Neuronal stem cell (in vitro differentiated cells): ENCODE data around the gene ZNF518A.
A peak's percentile ranks its signal among the peaks of the same experiment; 100 is the strongest.

ENCODE experiments used
- DNase-seq: peaks from one replicate; pipeline ENCODE4 v3.0.0-alpha.2; 2013; ENCODE audit warnings: low spot score
- H2AFZ ChIP-seq: one replicate; pipeline ENCODE4 v1.6.1; 2013; ENCODE audit warnings: mild to moderate bottlenecking, low read length, inconsistent platforms
- H2AK5ac ChIP-seq: 2 replicates; pipeline ENCODE4 v1.6.1; 2013; ENCODE audit warnings: low read depth, mild to moderate bottlenecking, inconsistent platforms, low read length, moderate library complexity, mixed read lengths
- H2BK120ac ChIP-seq: 2 replicates; pipeline ENCODE4 v1.6.1; 2013; ENCODE audit warnings: low read depth, mild to moderate bottlenecking, inconsistent platforms, low read length, moderate library complexity, mixed read lengths
- H2BK12ac ChIP-seq: one replicate; pipeline ENCODE4 v1.6.1; 2013; ENCODE audit warnings: low read length, inconsistent platforms
- H2BK15ac ChIP-seq: 2 replicates; pipeline ENCODE4 v1.6.1; 2013; ENCODE audit warnings: mild to moderate bottlenecking, low read length, inconsistent platforms, mixed read lengths
- H2BK5ac ChIP-seq: one replicate; pipeline ENCODE4 v1.6.1; 2013; ENCODE audit warnings: inconsistent platforms, mild to moderate bottlenecking, low read length, moderate library complexity
- H3K14ac ChIP-seq: one replicate; pipeline ENCODE4 v1.6.1; 2013; ENCODE audit warnings: low read length, inconsistent platforms
- H3K18ac ChIP-seq: 2 replicates; pipeline ENCODE4 v1.6.1; 2013; ENCODE audit warnings: low read length, inconsistent platforms
- H3K23ac ChIP-seq: 2 replicates; pipeline ENCODE4 v1.6.1; 2013; ENCODE audit warnings: low read depth, mild to moderate bottlenecking, mixed read lengths, low read length, inconsistent platforms; ENCODE audit not compliant: poor library complexity
- H3K27ac ChIP-seq: replicated peaks from 3 replicates; pipeline ENCODE4 v1.5.1; 2013; ENCODE audit warnings: low read length, inconsistent platforms
- H3K27me3 ChIP-seq, 3 experiments: 2 replicates each; pipeline ENCODE4 v1.6.1; 2013; ENCODE audit warnings: low read length in 3 of 3, mild to moderate bottlenecking in 2 of 3, inconsistent platforms in 1 of 3, low read depth in 1 of 3, mixed read lengths in 1 of 3, moderate library complexity in 1 of 3; ENCODE audit not compliant: control insufficient read depth in 3 of 3, insufficient read depth in 3 of 3
- H3K36me3 ChIP-seq, 2 donors: replicated peaks in 1 of 2; 2 replicates each; pipeline ENCODE4 v1.6.1; 2013; ENCODE audit warnings: low read length in 2 of 2; ENCODE audit not compliant: control insufficient read depth in 2 of 2, insufficient read depth in 2 of 2
- H3K4ac ChIP-seq: 2 replicates; pipeline ENCODE4 v1.6.1; 2013; ENCODE audit warnings: inconsistent platforms, mild to moderate bottlenecking, low read length, moderate library complexity
- H3K4me1 ChIP-seq, 2 donors: 1 replicate in 1 of 2; 2 replicates in 1 of 2; pipeline ENCODE4 v1.6.1; 2013; ENCODE audit warnings: low read length in 2 of 2, low read depth in 1 of 2; ENCODE audit not compliant: control insufficient read depth in 2 of 2, insufficient read depth in 1 of 2
- H3K4me2 ChIP-seq: one replicate; pipeline ENCODE4 v1.6.1; 2013; ENCODE audit warnings: mild to moderate bottlenecking, low read length, inconsistent platforms; ENCODE audit not compliant: insufficient read depth, poor library complexity, severe bottlenecking
- H3K4me3 ChIP-seq, 2 donors: 2 replicates each; pipeline ENCODE4 v1.5.1; 2013; ENCODE audit warnings: low read length in 2 of 2, mild to moderate bottlenecking in 2 of 2, inconsistent platforms in 1 of 2, moderate library complexity in 1 of 2
- H3K79me1 ChIP-seq: one replicate; pipeline ENCODE4 v1.6.1; 2013; ENCODE audit warnings: low read depth, mild to moderate bottlenecking, inconsistent platforms, low read length, moderate library complexity
- H3K9ac ChIP-seq: one replicate; pipeline ENCODE4 v1.6.1; 2013; ENCODE audit warnings: mild to moderate bottlenecking, low read depth, low read length, inconsistent platforms; ENCODE audit not compliant: poor library complexity
- H3K9me3 ChIP-seq, 2 donors: replicated peaks in 1 of 2; 2 replicates each; pipeline versions ENCODE3 to v1.6.1; 2013; ENCODE audit warnings: low read length in 2 of 2, mild to moderate bottlenecking in 2 of 2, inconsistent platforms in 1 of 2, low read depth in 1 of 2, mixed read lengths in 1 of 2, moderate library complexity in 1 of 2; ENCODE audit not compliant: control insufficient read depth in 2 of 2, insufficient read depth in 1 of 2
- H4K8ac ChIP-seq: one replicate; pipeline ENCODE4 v1.6.1; 2013; ENCODE audit warnings: low read depth, mild to moderate bottlenecking, inconsistent platforms, low read length, moderate library complexity
- H4K91ac ChIP-seq: one replicate; pipeline ENCODE4 v1.6.1; 2013; ENCODE audit warnings: low read length, low read depth, mild to moderate bottlenecking, inconsistent platforms; ENCODE audit not compliant: poor library complexity
- WGBS, 2 donors: extraction: QIAGEN DNeasy Blood & Tissue Kit; methylation state at CpG; one replicate each; pipeline ENCODE4 v1.1.7; 2013; ENCODE audit warnings: missing lambda C conversion rate in 2 of 2, mixed read lengths in 1 of 2; ENCODE audit not compliant: insufficient read length in 2 of 2, insufficient replicate concordance in 1 of 2; ENCODE audit errors: extremely low coverage in 2 of 2; 5-methylcytosine and 5-hydroxymethylcytosine counted together

The ZNF518A gene

DNA sequence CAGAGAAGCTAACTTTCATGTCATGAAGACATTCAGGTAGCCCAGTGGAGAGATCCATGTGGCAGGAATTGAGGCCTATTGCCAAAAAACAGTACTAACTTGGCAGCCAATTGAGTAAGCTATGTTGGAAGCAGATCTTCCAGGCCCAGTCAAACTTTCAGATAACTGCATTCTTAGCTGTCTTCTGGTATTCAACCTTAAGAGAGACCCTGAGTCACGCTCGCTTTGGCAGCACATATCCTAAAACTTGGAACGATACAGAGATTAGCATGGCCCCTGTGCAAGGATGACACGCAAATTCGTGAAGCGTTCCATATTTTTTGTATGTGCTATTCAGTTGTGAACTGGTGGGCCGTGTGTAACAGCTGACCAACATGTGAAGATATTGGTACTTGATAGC is 17.6 kb upstream of the ZNF518A start:
- no peak overlapping the region for H3K4me3 ChIP-seq
- peaks cover 0 to 6% (median 0%) of the 10 kb centered on the region in 3 experiments for H3K27me3 ChIP-seq
- no peak overlapping the region for H2BK15ac ChIP-seq
- H3K14ac ChIP-seq = no peak overlapping the region
- H2BK12ac ChIP-seq = no peak overlapping the region
- H3K9me3 ChIP-seq = peaks cover 3 to 13% of the 10 kb centered on the region in 2 donors
- no peak overlapping the region for H3K27ac ChIP-seq
- no peak overlapping the region for H3K23ac ChIP-seq
- no peak overlapping the region for H2AK5ac ChIP-seq
- no peak overlapping the region for H2BK120ac ChIP-seq
- no peak overlapping the region for H3K18ac ChIP-seq
- H3K4me2 ChIP-seq = no peak overlapping the region
- peaks cover 0 to 3% of the 10 kb centered on the region in 2 donors for H3K4me1 ChIP-seq
- H4K91ac ChIP-seq = no peak overlapping the region
- no peak overlapping the region for H2AFZ ChIP-seq
- no peak overlapping the region for H4K8ac ChIP-seq
- WGBS, 2 donors = no CpG with 5 or more reads among the region's 7 CpGs
- no peak overlapping the region for H3K9ac ChIP-seq
- H3K36me3 ChIP-seq = no peaks in the 10 kb centered on the region
- no peaks in the 10 kb centered on the region for H3K79me1 ChIP-seq
- DNase-seq = no peak
- H2BK5ac ChIP-seq = no peak overlapping the region
- no peak overlapping the region for H3K4ac ChIP-seq

DNA sequence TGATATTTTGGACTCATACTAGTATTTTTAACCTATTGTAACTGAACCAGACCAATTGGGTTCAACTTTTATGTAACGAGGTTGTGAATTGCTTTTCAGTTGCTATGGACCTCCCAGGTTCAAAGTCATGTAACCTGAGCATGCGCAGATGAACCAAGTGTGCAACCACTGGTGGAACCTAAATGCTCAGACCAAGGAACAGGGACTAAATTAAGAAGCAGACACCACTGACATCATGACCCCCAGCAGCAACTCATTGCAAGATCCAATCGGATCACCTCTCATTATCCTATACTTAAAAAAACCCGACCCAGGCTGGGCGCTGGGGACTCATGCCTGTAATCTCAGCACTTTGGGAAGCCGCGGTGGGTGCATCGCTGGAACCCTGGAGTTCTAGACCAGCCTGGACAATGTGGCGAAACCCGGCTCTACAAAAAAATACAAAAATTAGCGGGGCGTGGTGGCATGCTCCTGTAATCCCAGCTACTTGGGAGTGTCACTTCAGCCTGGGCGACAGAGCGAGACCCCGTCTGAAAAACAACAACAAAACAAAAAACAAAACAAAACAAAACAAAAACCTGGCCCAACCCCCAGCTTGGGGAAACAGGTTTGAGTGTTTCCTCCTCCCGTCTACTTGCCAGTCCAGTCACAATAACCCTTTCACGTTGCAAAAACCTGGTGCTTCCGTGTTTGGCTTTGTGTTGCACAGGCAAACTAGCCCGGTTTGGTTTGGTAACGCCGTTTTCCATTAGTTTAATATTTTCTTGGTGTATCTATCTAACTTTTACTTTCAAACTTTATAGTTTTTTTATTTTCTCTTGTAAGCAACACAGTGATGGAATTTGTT is 11.3 kb upstream of the ZNF518A start:
- Histone ChIP-seq H3K36me3 (no peaks in the 10 kb centered on the region), H4K91ac (no peak overlapping the region), H3K27me3 (peaks cover 0 to 6% (median 0%) of the 10 kb centered on the region in 3 experiments), H3K14ac (no peak overlapping the region), H2BK12ac (no peak overlapping the region), H2AK5ac (peak overlapping the region; percentile 46), H3K23ac (no peak overlapping the region), H2BK15ac (no peak overlapping the region), H2AFZ (no peak overlapping the region), H3K4ac (no peak overlapping the region), H3K79me1 (peaks cover 1% of the 10 kb centered on the region), H3K4me2 (no peak overlapping the region), H3K27ac (no peak overlapping the region), H3K4me3 (no peak overlapping the region), H3K9me3 (no peaks in the 10 kb centered on the region), H2BK5ac (no peak overlapping the region), H3K18ac (no peak overlapping the region), H2BK120ac (no peak overlapping the region), H4K8ac (no peak overlapping the region), H3K9ac (no peak overlapping the region), H3K4me1 (no peaks in the 10 kb centered on the region)
- WGBS, 2 donors = no CpG with 5 or more reads among the region's 21 CpGs
- DNase-seq = no peak

DNA sequence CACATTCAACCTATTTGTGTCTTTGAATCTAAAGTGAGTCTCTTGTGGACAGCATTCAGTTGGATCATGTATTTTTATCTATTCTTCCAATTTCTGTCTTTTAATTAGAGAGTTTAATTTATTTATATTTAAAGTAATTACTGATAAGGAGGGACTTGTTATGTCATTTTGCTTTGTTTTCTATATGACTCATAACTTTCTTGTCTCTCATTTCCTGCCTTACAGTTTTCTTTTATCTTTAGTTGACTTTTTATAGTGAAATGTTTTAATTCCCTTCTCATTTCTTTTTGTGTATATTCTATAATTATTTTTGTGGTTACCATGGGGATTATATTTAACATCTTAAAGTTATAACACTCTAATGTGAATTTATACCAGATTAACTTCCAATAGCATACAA is 7.3 kb upstream of the ZNF518A start:
- H4K8ac ChIP-seq = no peak overlapping the region
- no peaks in the 10 kb centered on the region for H3K27me3 ChIP-seq
- H3K9me3 ChIP-seq = no peaks in the 10 kb centered on the region
- H3K9ac ChIP-seq = no peak overlapping the region
- no peak for DNase-seq
- no peak overlapping the region for H2AFZ ChIP-seq
- H3K4me1 ChIP-seq = peaks cover 0 to 3% of the 10 kb centered on the region in 2 donors
- H3K4ac ChIP-seq = no peak overlapping the region
- H3K14ac ChIP-seq = no peak overlapping the region
- H4K91ac ChIP-seq = no peak overlapping the region
- H3K23ac ChIP-seq = no peak overlapping the region
- no peak overlapping the region for H3K18ac ChIP-seq
- no peaks in the 10 kb centered on the region for H3K36me3 ChIP-seq
- no peak overlapping the region for H2BK15ac ChIP-seq
- peaks cover 1% of the 10 kb centered on the region for H3K79me1 ChIP-seq
- no peak overlapping the region for H3K27ac ChIP-seq
- H2BK12ac ChIP-seq = no peak overlapping the region
- no peak overlapping the region for H2AK5ac ChIP-seq
- H3K4me3 ChIP-seq = no peak overlapping the region
- H2BK5ac ChIP-seq = no peak overlapping the region
- H2BK120ac ChIP-seq = no peak overlapping the region
- H3K4me2 ChIP-seq = no peak overlapping the region

GRCh38 chr10:96124230-96125141 is 5.6 kb upstream of the ZNF518A start:
- peak; percentile 27 for DNase-seq

More at GRCh38 chr10:96124230-96125141, 5.6 kb upstream of the ZNF518A start:
- Histone ChIP-seq H2BK120ac (no peak overlapping the region), H3K14ac (no peak overlapping the region), H3K79me1 (no peaks in the 10 kb centered on the region), H4K91ac (no peak overlapping the region), H3K18ac (peak overlapping the region; percentile 76), H3K36me3 (no peaks in the 10 kb centered on the region), H3K4me3 (peak overlapping the region; percentile 66 to 77), H2BK12ac (no peak overlapping the region), H3K4me1 (peaks cover under 1 to 3% of the 10 kb centered on the region in 2 donors), H2BK15ac (no peak overlapping the region), H4K8ac (no peak overlapping the region), H3K4me2 (peak overlapping the region; percentile 70), H2AK5ac (no peak overlapping the region), H3K9me3 (no peaks in the 10 kb centered on the region), H3K27ac (peak overlapping the region; percentile 70), H3K23ac (no peak overlapping the region), H3K27me3 (no peaks in the 10 kb centered on the region), H2BK5ac (no peak overlapping the region), H2AFZ (peak overlapping the region; percentile 93), H3K4ac (no peak overlapping the region), H3K9ac (no peak overlapping the region)
- WGBS, 2 donors = no CpG with 5 or more reads among the region's 4 CpGs
